Gastroesophageal sphincter (tissue), 4 donors: ENCODE results near the gene SPEN. TPM values are rescaled to one million over a fixed set of nuclear protein-coding genes. Genes with fewer than 3 reads are reported as not detected.

Source experiments
- ATAC-seq: fragments of 150-250 bp; one replicate; pipeline ENCODE4 v1.9.1; 2016; ENCODE audit warnings: mild to moderate bottlenecking, moderate library complexity
- H3K27ac ChIP-seq, 4 donors: fragments of 200-600 bp; sonication (generic) in 3 of 4; 1 replicate in 3 of 4; 2 replicates in 1 of 4; pipeline ENCODE4 v1.5.1; 2016 to 2019
- H3K27me3 ChIP-seq: fragments of 200-600 bp; sonication (generic); one replicate; pipeline ENCODE4 v1.5.1; 2019
- H3K36me3 ChIP-seq, 2 donors: fragments of 200-600 bp; sonication (generic); one replicate each; pipeline ENCODE4 v1.5.1; 2019; ENCODE audit warnings: control low read depth in 1 of 2
- H3K4me1 ChIP-seq, 3 donors: fragments of 200-600 bp; sonication (generic); 1 replicate in 2 of 3; 2 replicates in 1 of 3; pipeline ENCODE4 v1.5.1; 2016 to 2019; ENCODE audit warnings: control low read depth in 2 of 3
- H3K4me3 ChIP-seq, 2 donors: fragments of 200-600 bp; sonication (generic); one replicate each; pipeline ENCODE4 v1.5.1; 2019; ENCODE audit warnings: mild to moderate bottlenecking in 1 of 2, moderate library complexity in 1 of 2
- H3K9me3 ChIP-seq, 3 donors: fragments of 200-600 bp; sonication (generic); one replicate each; pipeline ENCODE4 v1.5.1; 2017 to 2019; ENCODE audit warnings: control low read depth in 2 of 3
- CTCF ChIP-seq, 4 experiments: fragments of 200-600 bp in 2 of 4; fragments of 450-650 bp in 2 of 4; sonication (generic) in 1 of 4; IDR thresholded peaks; one replicate each; pipeline ENCODE4 v1.5.1; 2017 to 2019; ENCODE audit warnings: antibody characterized with exemption in 4 of 4, mild to moderate bottlenecking in 2 of 4, moderate library complexity in 2 of 4
- EP300 ChIP-seq: sonication (generic); formaldehyde crosslinking; IDR thresholded peaks from one replicate; pipeline ENCODE4 v1.6.1; 2017; ENCODE audit warnings: antibody characterized with exemption, mild to moderate bottlenecking
- POLR2A ChIP-seq, 2 donors: fragments of 450-650 bp; IDR thresholded peaks; one replicate each; pipeline ENCODE4 v1.6.1; 2017; ENCODE audit warnings: antibody characterized with exemption in 2 of 2, mild to moderate bottlenecking in 2 of 2, moderate library complexity in 1 of 2
- POLR2AphosphoS5 ChIP-seq: sonication (generic); formaldehyde crosslinking; IDR thresholded peaks from one replicate; pipeline ENCODE4 v1.6.1; 2017; ENCODE audit warnings: antibody characterized with exemption
- WGBS, 2 donors: methylation state at CpG; one replicate each; pipeline ENCODE4 v1.1.5; 2018; ENCODE audit warnings: low coverage in 1 of 2; 5-methylcytosine and 5-hydroxymethylcytosine counted together
- total RNA-seq, 4 donors: library from RNA; depleted of rRNA; stranded (reverse); fragments of >200 nt; gene quantifications; one replicate each; pipeline ENCODE4 v1.1.0, GENCODE V29; 2016

SPEN gene
- total RNA-seq, 4 donors from 2014 or later, result 40.3 to 79.4 (median 50.7) TPM

DNA sequence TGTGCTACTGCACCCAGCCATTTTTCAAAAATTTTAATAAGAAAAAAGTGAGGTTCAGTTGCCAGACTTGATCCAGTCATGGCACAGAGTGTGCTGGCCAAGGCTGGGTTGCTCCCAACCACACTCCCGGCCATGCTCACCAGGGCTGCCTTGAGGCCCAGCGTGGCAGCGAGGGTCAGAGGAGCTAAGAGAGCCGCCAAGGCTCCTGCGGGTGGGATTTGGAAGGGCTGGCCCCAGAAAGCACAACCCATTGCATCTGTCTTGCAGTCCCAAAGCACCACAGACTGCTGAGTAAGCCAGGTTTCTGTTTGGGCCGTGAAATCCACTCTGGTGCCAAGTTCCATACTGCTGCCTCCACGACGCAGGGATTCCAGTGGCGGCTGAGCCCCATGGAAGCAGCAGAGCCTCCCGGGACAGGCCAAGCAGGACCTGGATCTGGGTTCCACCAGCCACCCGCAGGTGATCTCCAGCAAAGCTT lies 105.8 kb downstream of the SPEN start:
- Histone ChIP-seq H3K4me1 (peaks cover 13 to 96% (median 39%) of the 10 kb centered on the region in 3 donors), H3K4me3 (no peak overlapping the region), H3K27me3 (no peaks in the 10 kb centered on the region), H3K9me3 (no peaks in the 10 kb centered on the region), H3K36me3 (peaks cover 0 to 7% of the 10 kb centered on the region in 2 donors), H3K27ac (peak overlapping the region in 3 of 4 donors; percentile 30 to 94 (median 89))
- ATAC-seq, result no peak
- TF ChIP-seq EP300, result no peak
- TF ChIP-seq CTCF (IDR thresholded peaks at IDR 0.05), result no peak
- TF ChIP-seq POLR2AphosphoS5, result no peak
- TF ChIP-seq POLR2A (IDR thresholded peaks at IDR 0.05), result no peak
- 24% methylated on average over 3 of the region's 11 CpGs; no CpG with 5 or more reads in 1 of the 2 donors for WGBS, 2 donors

- WGBS, 2 donors, result 11% methylated on average over 1 of the region's 1 CpG; no CpG with 5 or more reads in 1 of the 2 donors
- no peak for ATAC-seq
Measured at GRCh38 chr1:15953791-15954241, 106.3 kb downstream of the SPEN start.

GRCh38 chr1:15954316-15954715 lies 106.8 kb downstream of the SPEN start:
- Histone ChIP-seq H3K27ac (peak overlapping the region in 2 of 4 donors; percentile 89 to 94), H3K4me3 (no peak overlapping the region), H3K36me3 (peaks cover 0 to 7% of the 10 kb centered on the region in 2 donors), H3K4me1 (peaks cover 13 to 96% (median 39%) of the 10 kb centered on the region in 3 donors), H3K9me3 (no peaks in the 10 kb centered on the region), H3K27me3 (no peaks in the 10 kb centered on the region)
- TF ChIP-seq EP300, result no peak
- no peak for TF ChIP-seq POLR2AphosphoS5
- no peak for TF ChIP-seq CTCF (IDR thresholded peaks at IDR 0.05)
- WGBS, 2 donors, result 85% methylated on average over 2 of the region's 3 CpGs; no CpG with 5 or more reads in 1 of the 2 donors
- no peak for ATAC-seq

More at GRCh38 chr1:15953791-15954241, 106.3 kb downstream of the SPEN start:
- TF ChIP-seq POLR2A (IDR thresholded peaks at IDR 0.05) (no peak), CTCF (IDR thresholded peaks at IDR 0.05) (no peak), EP300 (no peak), POLR2AphosphoS5 (no peak)
- Histone ChIP-seq H3K27me3 (no peaks in the 10 kb centered on the region), H3K4me1 (peaks cover 13 to 96% (median 41%) of the 10 kb centered on the region in 3 donors), H3K4me3 (no peak overlapping the region), H3K36me3 (peaks cover 0 to 7% of the 10 kb centered on the region in 2 donors), H3K27ac (peak overlapping the region in 3 of 4 donors; percentile 30 to 94 (median 89)), H3K9me3 (no peaks in the 10 kb centered on the region)

GRCh38 chr1:15955552-15955951 lies 108.0 kb downstream of the SPEN start:
- Histone ChIP-seq H3K27me3 (no peaks in the 10 kb centered on the region), H3K4me1 (peaks cover 6 to 96% (median 28%) of the 10 kb centered on the region in 3 donors), H3K4me3 (no peak overlapping the region), H3K9me3 (no peaks in the 10 kb centered on the region), H3K36me3 (peaks cover 0 to 7% of the 10 kb centered on the region in 2 donors), H3K27ac (peak overlapping the region in 3 of 4 donors; percentile 10 to 46 (median 17))
- TF ChIP-seq POLR2A (IDR thresholded peaks at IDR 0.05) (no peak), CTCF (IDR thresholded peaks at IDR 0.05) (no peak), EP300 (no peak), POLR2AphosphoS5 (no peak)
- 92 to 100% methylated on average over 1 of the region's 2 CpGs for WGBS, 2 donors
- ATAC-seq, result no peak

DNA sequence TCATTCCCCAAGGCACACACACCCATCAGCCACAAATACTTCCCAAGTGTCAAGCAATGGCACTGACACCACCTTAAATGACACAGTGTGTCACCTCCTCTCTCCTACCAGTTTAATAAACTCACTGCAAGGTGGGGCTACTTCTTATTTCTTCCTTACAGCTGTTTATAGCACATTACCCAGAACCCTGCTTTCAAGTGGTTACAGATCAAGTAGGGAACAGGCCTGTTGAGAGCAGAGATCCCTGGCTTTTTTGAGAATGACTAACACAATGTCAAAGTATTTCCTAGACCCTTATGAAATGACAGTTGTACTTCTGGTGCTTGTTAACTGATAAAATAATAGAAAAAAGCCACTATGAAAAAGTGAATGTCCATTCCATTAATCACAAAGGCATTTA lies 108.6 kb downstream of the SPEN start:
- Histone ChIP-seq H3K4me3 (no peak overlapping the region), H3K4me1 (peaks cover under 1 to 93% (median 22%) of the 10 kb centered on the region in 3 donors), H3K36me3 (peaks cover 0 to 7% of the 10 kb centered on the region in 2 donors), H3K9me3 (no peaks in the 10 kb centered on the region), H3K27me3 (no peaks in the 10 kb centered on the region), H3K27ac (peak overlapping the region in 3 of 4 donors; percentile 10 to 46 (median 17))
- no peak for ATAC-seq
- TF ChIP-seq EP300 (no peak), POLR2A (IDR thresholded peaks at IDR 0.05) (no peak), CTCF (IDR thresholded peaks at IDR 0.05) (no peak)
